ENCODE data around the gene PRAMEF2. TPM values are rescaled to one million over a fixed set of nuclear protein-coding genes. Genes with fewer than 3 reads are reported as not detected.
A peak's percentile ranks its signal among the peaks of the same experiment; 100 is the strongest.
"Not testable (repeated sequence)": the region's sequence is repeated elsewhere in the genome, so short reads cannot be mapped to it uniquely, and the experiment has no call there.

The PRAMEF2 gene, protein sequence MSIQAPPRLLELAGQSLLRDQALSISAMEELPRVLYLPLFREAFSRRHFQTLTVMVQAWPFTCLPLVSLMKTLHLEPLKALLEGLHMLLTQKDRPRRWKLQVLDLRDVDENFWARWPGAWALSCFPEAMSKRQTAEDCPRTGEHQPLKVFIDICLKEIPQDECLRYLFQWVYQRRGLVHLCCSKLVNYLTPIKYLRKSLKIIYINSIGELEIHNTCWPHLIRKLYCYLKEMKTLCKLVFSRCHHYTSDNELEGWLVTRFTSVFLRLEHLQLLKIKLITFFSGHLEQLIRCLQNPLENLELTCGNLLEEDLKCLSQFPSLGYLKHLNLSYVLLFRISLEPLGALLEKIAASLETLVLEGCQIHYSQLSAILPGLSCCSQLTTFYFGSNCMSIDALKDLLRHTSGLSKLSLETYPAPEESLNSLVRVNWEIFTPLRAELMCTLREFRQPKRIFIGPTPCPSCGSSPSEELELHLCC
- not detected in 2 replicates for total RNA-seq
- not detected in 2 replicates for polyA plus RNA-seq
- not detected in 2 replicates for polyA plus RNA-seq (2011; cell fraction: cytosol; rRNA removed)
- polyA plus RNA-seq (2011; cell fraction: nucleus; rRNA removed), result not detected in 2 replicates
- not detected in 2 replicates for polyA plus RNA-seq (2012)
- polyA minus RNA-seq, result not detected in 2 replicates
- not detected for polyA minus RNA-seq (2011; cell fraction: cytosol; rRNA and poly(A)+ RNA removed)
- polyA minus RNA-seq (2011; cell fraction: nucleus; rRNA and poly(A)+ RNA removed), result not detected in 2 replicates
- not detected for Bru-seq, nascent RNA
- BruChase-seq, experiment 1, labeled RNA remaining after a 6-hour chase, result percentile 12 among the genes with signal in this experiment
- BruChase-seq, experiment 2, labeled RNA remaining after a 2-hour chase, result not detected
- long read RNA-seq, result 0 reads

DNA sequence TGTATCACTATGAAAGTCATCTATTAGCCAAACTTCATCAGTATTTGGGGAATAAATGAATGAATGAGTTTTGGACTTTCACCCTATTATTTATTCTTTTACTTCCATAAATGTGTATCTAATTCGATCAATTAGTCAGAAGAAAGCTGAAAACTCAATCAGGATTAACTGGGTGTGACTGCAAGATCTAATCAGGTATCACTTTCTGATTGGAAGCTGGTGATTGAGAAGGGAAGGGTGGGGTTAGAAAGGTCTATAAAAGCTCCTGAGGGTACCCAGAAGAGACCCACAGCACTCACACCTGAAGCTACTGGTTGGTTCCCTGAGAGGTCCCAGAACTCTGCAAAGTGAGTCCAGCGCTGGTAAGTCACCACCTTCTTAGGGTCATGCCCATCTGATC is at the start of gene PRAMEF2:
PRAMEF2 (plus strand) TSS at position 301 of the 400 bp plus-strand sequence. CDS start 1,924 bp downstream, outside the sequence.
- H3K9ac ChIP-seq (replicated peaks; ENCODE audit: extremely low read depth, insufficient read depth, low read length); H2AFZ ChIP-seq (ENCODE audit: low read depth, low read length); H3K4me1 ChIP-seq (ENCODE audit: control insufficient read depth, extremely low read depth, insufficient read depth, low read length); H3K4me2 ChIP-seq (ENCODE audit: insufficient read depth, low read length); intact Hi-C loops (cut with micrococcal nuclease); CTCF ChIA-PET; POLR2A ChIA-PET; H3K27ac ChIP-seq (ENCODE audit: insufficient read depth, low read depth, low read length); dilution Hi-C loops (cut with MboI; ENCODE audit: extremely low pct_ligation_motif_present, low sequenced_read_pairs); H3K36me3 ChIP-seq (ENCODE audit: control insufficient read depth in 2 of 2, extremely low read depth in 1 of 2, insufficient read depth in 2 of 2, low read length in 2 of 2); H4K20me1 ChIP-seq (replicated peaks; ENCODE audit: control insufficient read depth, extremely low read depth, insufficient read depth, low read length); H3K9me3 ChIP-seq (replicated peaks; ENCODE audit: control insufficient read depth, insufficient read depth, low read length); H3K79me2 ChIP-seq (ENCODE audit: control insufficient read depth, insufficient read depth, low read length); DNase-seq (ENCODE audit: low read depth, low spot score); H3K9me1 ChIP-seq (replicated peaks; ENCODE audit: control insufficient read depth, extremely low read depth, insufficient read depth, low read length); H3K27me3 ChIP-seq (ENCODE audit: control insufficient read depth in 2 of 2, insufficient read depth in 2 of 2, low read length in 2 of 2); FAIRE-seq; H3K4me3 ChIP-seq (replicated peaks in 1 of 3; ENCODE audit: insufficient read depth in 1 of 3, low read depth in 1 of 3, low read length in 3 of 3); BruUV-seq (replicated peaks): not testable (repeated sequence)

DNA sequence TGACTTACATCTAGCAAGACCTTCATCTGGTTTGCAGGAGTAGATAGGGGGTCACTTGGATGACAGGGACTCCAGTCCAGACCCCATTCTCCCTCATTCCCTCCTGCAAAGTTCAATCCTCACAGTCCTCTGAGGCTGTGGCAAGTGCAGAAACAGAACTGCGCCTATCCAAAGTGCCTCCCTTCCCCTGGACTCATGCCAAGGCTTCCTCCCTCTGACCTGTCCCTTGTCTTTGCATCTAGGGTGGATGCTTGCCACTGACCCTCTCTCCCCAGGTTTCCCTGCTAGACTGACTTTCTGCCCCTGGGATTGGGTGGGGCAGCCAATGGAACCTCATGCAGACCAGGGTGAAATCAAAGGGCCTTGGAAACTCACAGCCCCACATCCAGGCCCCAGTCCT is 47.0 kb upstream of the PRAMEF2 start:
- H3K27ac ChIP-seq (ENCODE audit: insufficient read depth, low read depth, low read length), result no peak overlapping the region
- dilution Hi-C loops (cut with MboI; ENCODE audit: extremely low pct_ligation_motif_present, low sequenced_read_pairs) (no loop called here), intact Hi-C loops (cut with micrococcal nuclease) (no loop called here)
- H3K4me1 ChIP-seq (ENCODE audit: control insufficient read depth, extremely low read depth, insufficient read depth, low read length), result no peaks in the 10 kb centered on the region
- ChIA-PET POLR2A (no interaction called here), CTCF (no interaction called here)
- H3K27me3 ChIP-seq (ENCODE audit: control insufficient read depth in 2 of 2, insufficient read depth in 2 of 2, low read length in 2 of 2), result no peaks in the 10 kb centered on the region
- H4K20me1 ChIP-seq (replicated peaks; ENCODE audit: control insufficient read depth, extremely low read depth, insufficient read depth, low read length), result no peaks in the 10 kb centered on the region
- no peaks in the 10 kb centered on the region for H3K79me2 ChIP-seq (ENCODE audit: control insufficient read depth, insufficient read depth, low read length)
- no peak for FAIRE-seq
- no peak overlapping the region for H3K9ac ChIP-seq (replicated peaks; ENCODE audit: extremely low read depth, insufficient read depth, low read length)
- BruUV-seq (replicated peaks), result no TSS peak
- H2AFZ ChIP-seq (ENCODE audit: low read depth, low read length), result no peak overlapping the region
- TF ChIP-seq FOS (IDR thresholded peaks at IDR 0.05; ENCODE audit: borderline replicate concordance, insufficient read depth, low read length), result no peak
- no peak for TF ChIP-seq POLR2AphosphoS5 (IDR thresholded peaks at IDR 0.05; ENCODE audit: insufficient read depth, low read depth, low read length)
- TF ChIP-seq, protein P1, sequence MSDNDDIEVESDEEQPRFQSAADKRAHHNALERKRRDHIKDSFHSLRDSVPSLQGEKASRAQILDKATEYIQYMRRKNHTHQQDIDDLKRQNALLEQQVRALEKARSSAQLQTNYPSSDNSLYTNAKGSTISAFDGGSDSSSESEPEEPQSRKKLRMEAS (IDR thresholded peaks at IDR 0.05; ENCODE audit: insufficient read depth, insufficient read length), result no peak
- TF ChIP-seq, protein P2, sequence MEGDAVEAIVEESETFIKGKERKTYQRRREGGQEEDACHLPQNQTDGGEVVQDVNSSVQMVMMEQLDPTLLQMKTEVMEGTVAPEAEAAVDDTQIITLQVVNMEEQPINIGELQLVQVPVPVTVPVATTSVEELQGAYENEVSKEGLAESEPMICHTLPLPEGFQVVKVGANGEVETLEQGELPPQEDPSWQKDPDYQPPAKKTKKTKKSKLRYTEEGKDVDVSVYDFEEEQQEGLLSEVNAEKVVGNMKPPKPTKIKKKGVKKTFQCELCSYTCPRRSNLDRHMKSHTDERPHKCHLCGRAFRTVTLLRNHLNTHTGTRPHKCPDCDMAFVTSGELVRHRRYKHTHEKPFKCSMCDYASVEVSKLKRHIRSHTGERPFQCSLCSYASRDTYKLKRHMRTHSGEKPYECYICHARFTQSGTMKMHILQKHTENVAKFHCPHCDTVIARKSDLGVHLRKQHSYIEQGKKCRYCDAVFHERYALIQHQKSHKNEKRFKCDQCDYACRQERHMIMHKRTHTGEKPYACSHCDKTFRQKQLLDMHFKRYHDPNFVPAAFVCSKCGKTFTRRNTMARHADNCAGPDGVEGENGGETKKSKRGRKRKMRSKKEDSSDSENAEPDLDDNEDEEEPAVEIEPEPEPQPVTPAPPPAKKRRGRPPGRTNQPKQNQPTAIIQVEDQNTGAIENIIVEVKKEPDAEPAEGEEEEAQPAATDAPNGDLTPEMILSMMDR (IDR thresholded peaks at IDR 0.05; ENCODE audit: extremely low read depth in 1 of 2, insufficient read depth in 1 of 2, low read depth in 1 of 2, low read length in 2 of 2), result no peak
- no peak for TF ChIP-seq EZH2 (IDR thresholded peaks at IDR 0.05; ENCODE audit: borderline replicate concordance, low read depth, low read length, severe bottlenecking)
- no peak for TF ChIP-seq JUN (IDR thresholded peaks at IDR 0.05; ENCODE audit: borderline replicate concordance, insufficient read depth, insufficient read length, low read depth)
- TF ChIP-seq GATA2 (IDR thresholded peaks at IDR 0.05; ENCODE audit: insufficient read depth, insufficient read length, low read depth, low read length), result no peak
- no peaks in the 10 kb centered on the region for H3K9me3 ChIP-seq (replicated peaks; ENCODE audit: control insufficient read depth, insufficient read depth, low read length)
- no peaks in the 10 kb centered on the region for H3K9me1 ChIP-seq (replicated peaks; ENCODE audit: control insufficient read depth, extremely low read depth, insufficient read depth, low read length)
- no peak overlapping the region for H3K4me3 ChIP-seq (replicated peaks in 1 of 3; ENCODE audit: insufficient read depth in 1 of 3, low read depth in 1 of 3, low read length in 3 of 3)
- no peak for DNase-seq (ENCODE audit: low read depth, low spot score)
- no peak overlapping the region for H3K4me2 ChIP-seq (ENCODE audit: insufficient read depth, low read length)
- no peaks in the 10 kb centered on the region for H3K36me3 ChIP-seq (ENCODE audit: control insufficient read depth in 2 of 2, extremely low read depth in 1 of 2, insufficient read depth in 2 of 2, low read length in 2 of 2)

Data from endothelial cell of umbilical vein (primary cell).